GM18499 (cell line): Measurements from ENCODE around the gene PAPPA.

Experiments used
- ATAC-seq: cut with Tn5 transposase; IDR thresholded peaks from one replicate; pipeline ENCODE4 v1.9.1; 2021; ENCODE audit warnings: moderate number of reproducible peaks; ENCODE audit not compliant: insufficient read depth, unreplicated experiment

PAPPA gene, protein sequence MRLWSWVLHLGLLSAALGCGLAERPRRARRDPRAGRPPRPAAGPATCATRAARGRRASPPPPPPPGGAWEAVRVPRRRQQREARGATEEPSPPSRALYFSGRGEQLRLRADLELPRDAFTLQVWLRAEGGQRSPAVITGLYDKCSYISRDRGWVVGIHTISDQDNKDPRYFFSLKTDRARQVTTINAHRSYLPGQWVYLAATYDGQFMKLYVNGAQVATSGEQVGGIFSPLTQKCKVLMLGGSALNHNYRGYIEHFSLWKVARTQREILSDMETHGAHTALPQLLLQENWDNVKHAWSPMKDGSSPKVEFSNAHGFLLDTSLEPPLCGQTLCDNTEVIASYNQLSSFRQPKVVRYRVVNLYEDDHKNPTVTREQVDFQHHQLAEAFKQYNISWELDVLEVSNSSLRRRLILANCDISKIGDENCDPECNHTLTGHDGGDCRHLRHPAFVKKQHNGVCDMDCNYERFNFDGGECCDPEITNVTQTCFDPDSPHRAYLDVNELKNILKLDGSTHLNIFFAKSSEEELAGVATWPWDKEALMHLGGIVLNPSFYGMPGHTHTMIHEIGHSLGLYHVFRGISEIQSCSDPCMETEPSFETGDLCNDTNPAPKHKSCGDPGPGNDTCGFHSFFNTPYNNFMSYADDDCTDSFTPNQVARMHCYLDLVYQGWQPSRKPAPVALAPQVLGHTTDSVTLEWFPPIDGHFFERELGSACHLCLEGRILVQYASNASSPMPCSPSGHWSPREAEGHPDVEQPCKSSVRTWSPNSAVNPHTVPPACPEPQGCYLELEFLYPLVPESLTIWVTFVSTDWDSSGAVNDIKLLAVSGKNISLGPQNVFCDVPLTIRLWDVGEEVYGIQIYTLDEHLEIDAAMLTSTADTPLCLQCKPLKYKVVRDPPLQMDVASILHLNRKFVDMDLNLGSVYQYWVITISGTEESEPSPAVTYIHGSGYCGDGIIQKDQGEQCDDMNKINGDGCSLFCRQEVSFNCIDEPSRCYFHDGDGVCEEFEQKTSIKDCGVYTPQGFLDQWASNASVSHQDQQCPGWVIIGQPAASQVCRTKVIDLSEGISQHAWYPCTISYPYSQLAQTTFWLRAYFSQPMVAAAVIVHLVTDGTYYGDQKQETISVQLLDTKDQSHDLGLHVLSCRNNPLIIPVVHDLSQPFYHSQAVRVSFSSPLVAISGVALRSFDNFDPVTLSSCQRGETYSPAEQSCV (N-terminal part only)

DNA sequence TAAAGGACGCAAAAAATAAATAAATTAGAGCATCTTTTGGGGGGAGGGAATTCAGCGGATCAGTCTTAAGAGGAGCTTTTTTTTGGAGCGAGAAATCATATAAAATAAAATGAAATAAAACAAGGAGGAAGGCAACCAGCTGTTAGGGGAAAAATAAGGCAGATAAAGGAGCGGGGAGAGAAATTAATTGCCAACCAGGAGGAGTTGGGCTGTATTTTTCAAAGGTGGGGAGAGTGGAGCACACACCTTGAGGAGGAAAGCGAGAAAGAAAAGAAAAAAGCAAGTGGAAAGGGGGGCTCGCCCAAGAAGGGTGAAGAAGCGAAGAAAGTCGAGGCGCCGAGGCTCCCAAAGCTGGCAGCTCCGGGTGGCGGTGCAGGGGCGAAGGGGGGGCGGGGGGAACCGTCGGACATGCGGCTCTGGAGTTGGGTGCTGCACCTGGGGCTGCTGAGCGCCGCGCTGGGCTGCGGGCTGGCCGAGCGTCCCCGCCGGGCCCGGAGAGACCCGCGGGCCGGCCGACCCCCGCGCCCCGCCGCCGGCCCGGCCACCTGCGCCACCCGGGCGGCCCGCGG lies at the start of gene PAPPA:
Gene PAPPA, plus strand, starts transcription at position 27 of the 569 bp plus-strand sequence. Its CDS starts 382 bp downstream, at position 409.
- ATAC-seq, result no peak

DNA sequence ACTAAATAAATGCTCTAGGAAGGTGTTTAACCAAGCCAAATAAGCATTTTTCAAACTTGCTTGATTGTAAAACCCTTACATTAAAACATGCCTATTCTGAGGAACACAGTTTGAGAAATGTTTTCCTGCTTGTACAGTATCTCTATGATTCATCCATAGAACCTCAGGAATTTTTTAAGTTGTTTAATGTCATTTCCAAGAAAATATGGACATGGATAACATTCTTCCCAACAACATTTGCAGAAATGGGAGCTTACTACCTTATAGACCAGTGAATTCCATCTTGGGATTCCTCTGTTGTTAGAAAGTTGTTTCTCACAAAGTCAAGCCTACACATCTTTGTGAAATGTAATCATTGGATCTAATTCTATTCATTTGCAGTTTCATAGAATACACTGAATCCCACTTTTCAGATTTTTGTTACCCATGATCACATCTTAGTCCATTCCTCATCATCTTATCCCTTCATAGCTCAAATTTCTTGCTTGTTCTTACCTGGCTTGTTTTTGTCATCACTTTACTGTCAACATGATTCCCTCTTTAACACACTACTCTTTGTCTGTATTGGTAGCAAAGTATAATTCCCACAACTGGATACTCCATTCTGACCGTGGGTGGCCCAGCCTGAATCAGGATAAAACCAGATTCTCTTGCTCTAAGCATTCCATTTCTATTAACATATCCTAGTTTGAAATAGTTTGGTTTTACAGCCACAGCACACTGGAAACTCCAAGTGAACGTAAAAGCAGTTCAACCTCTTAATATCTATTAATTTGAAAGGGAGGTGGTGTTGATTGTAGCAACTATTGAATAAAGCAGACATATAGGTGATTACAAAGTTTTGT lies 49.4 kb upstream of the PAPPA start:
- ATAC-seq, result no peak

DNA sequence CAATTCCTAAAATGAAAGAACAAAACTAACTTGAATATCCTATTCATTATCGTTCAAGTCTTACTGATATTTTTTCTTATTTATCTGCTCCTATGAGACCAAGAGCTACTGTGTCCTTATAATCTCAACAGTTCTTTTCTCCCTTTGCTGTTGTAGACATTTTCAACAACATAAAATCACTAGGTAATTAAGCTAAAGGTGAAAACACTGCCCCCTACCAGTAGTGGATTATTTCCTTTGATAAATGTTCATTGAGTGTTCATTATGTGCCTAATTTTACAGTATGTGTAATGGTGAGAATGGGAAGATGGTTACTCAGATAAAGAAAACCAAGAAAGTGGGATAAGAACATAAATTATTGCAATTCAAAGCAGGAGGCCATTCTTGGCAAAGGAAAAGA lies 41.4 kb upstream of the PAPPA start:
- ATAC-seq, result no peak

DNA sequence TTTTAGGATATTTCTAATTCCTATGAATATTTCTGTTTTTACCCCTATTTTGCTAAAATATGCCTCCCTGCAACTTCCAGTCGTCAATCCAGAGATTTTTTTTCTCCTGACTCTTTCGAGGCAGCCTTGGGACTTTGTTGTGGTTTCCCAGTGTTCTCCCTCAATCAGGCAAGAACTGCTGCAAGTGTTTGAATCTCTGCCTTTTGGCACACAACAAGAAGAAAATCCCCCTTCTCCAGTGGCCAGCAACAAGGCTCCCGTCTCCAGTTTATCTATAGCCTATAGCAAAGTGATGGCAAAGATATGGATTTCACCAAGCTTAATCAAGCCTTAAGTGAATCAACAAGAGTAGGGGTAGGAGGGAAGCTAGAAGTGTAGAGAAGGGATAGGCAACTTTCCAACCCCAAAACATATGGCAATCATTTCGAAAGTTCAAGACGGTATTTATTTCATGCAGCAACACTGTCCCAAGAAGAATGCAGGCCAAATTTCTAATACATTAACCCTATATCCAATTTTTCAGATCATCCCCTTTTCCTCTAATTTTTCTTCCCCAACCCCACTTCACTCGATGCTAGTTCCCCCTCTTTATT lies 37.7 kb upstream of the PAPPA start:
- ATAC-seq, result no peak

DNA sequence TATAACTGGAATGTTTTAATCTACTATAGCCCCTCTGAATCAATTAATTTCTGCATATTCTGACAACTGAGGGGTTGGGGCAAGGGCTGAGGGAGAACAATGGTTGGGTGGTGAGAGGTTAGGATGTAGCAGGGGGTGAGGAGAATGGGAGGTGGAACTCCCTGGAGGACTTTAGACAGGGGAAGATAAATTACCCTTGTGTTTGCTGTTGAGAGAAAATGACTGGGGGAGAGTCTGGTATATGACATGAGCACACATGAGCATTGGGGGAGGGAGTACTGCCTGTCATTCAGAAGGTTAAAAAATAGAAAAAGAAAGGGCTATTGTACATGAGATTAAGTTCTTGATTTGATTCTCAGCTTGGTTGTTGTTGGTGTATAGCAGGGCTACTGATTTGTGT lies 37.2 kb upstream of the PAPPA start:
- no peak for ATAC-seq

DNA sequence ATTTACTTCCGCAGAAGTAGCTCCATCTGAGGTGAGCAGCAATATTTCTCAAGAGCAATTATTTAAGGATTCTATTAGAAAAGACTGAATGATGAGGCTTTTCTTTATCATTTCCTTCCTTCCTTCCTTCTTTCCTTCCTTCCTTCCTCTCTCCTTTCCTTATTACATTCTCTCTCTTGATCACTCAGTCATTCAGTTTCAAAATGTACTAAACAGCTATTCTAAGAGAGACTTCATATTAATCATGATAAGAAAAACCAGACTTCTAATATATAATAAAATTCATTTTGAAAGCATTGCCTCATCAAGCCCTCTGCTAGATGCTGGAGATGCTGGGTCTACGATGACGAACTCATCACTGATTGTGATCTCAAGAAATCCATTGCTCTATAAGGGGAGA lies 30.4 kb upstream of the PAPPA start:
- ATAC-seq, result no peak

DNA sequence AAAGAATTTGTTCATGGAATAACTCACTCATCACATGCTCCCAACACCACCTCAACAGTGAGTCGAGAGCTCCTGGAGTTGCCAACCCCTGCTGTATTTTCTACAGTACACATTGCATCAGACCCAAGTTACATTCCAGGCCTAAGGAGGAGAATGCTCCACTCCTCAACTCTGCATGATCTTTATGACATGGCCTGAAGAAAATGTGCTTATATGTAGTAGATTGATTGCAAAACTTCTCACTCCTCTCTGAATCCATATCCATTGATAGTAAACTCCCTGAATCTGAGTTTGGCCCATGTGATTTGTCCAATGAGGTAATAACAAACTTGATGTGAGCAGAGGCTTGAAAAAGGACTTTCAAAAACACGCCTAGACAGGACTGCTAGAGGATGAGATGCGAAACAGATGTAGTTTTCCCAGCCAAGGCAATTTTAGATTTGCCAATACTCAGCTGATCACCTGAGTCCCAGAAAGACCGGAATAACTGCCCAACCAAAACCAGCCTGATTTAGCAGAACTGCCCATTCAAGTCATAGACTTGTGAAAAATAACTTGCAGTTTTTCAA lies 29.0 kb upstream of the PAPPA start:
- ATAC-seq, result no peak

DNA sequence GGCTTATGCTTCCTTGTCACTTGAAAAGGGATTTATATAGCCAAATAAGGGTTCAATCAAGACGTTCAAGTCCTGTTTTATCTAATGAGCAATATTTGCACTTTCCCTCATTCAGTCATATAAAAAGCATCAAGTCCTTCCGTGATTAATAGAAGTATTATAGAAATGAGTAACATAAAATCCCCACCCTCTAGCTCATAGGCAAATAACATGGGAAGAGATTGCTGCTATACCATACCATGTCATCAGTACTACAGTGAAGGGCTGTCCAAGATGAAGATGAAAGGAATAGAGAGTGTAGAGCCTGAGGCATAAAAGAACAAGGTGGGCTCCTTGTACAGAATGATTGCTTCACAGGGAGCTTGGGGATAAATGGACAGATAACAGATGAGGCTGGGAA lies 20.4 kb upstream of the PAPPA start:
- ATAC-seq, result no peak

DNA sequence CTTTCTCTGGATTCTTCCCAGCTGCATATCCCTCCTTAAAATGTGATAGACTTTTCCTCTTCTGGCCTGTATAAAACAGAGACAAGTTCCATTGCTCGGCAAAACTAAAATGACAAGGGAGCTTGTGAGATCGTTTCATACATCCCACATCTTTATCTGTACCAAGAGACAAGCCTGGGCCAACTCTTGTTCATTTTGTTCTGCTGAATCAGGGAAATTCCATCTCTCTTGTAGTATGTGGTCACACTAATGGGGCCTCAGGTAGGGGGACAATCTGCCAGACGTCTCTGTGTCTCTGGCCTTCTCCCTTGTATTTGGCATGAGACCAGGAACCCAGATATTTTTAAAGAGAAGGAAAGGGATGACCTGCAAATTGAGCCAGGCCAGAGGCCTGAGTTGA lies 18.6 kb upstream of the PAPPA start:
- no peak for ATAC-seq

DNA sequence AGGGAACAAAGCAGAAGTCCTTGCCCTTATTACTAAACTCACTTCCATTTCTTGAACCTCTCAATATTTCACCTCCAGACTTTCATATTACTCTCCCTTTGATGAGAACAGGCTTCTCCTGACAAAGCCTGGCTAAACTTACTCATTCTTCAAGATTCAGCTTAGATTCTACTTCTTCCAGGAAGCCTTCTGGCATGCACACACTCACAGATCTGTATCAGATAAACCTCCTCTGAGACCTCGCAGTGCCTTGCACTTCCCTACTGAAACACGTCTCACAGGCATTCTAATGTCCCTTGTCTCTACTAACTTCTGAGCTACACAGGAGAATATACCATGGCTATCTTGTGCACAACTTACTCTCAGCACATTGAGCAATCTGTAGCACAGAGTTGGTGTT lies 16.6 kb upstream of the PAPPA start:
- no peak for ATAC-seq

DNA sequence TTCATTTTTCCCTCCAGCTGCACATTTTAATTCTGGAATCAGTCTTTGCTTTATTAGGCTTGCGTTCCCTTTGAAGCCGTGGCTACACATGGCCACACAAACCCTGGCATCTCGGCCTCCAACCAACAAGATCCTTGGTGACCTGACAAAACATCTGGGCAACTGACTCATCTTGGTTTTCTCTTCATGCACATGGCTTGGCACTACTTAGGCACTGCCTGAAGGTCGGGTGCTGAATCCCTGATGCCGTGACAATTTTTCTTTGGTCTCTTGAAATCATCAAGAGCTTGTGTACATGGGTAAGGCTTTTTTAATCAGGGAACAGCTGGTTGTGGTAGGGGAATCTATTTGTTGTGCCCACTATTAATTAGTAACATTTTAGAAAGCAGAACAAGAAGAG lies 16.0 kb upstream of the PAPPA start:
- no peak for ATAC-seq

DNA sequence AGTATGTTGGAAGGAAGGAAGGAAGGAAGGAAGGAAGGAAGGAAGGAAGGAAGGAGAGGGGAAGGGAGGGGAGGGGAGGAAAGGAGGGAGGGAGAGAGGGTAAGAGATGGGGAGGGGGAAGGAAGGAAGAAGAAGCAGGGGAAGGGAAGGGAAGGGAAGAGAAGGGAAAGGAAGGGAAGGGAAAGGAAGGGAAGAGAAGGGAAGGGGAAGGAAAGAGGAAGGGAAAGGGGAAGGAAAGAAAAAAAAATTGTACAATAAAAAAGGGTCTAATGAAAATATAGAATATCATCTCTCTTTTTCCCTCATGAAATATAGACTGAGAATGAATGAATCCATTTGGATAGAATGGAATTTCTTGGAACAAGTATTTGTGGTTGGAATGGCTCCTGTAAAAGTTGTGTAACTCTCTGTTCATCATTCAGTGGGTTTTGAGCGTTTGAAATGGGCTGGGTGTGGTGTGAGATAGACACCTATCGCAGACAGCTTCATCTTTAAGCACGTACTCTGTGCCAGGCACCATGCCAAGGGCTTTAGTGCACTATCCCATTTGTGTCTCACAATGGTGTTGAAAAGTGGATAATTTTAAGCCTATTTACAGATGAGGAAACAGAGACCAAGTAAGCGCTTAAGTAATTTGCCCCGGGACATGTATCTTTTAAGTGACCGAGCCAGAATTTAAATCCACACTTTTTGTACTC lies 11.6 kb upstream of the PAPPA start:
- no peak for ATAC-seq

DNA sequence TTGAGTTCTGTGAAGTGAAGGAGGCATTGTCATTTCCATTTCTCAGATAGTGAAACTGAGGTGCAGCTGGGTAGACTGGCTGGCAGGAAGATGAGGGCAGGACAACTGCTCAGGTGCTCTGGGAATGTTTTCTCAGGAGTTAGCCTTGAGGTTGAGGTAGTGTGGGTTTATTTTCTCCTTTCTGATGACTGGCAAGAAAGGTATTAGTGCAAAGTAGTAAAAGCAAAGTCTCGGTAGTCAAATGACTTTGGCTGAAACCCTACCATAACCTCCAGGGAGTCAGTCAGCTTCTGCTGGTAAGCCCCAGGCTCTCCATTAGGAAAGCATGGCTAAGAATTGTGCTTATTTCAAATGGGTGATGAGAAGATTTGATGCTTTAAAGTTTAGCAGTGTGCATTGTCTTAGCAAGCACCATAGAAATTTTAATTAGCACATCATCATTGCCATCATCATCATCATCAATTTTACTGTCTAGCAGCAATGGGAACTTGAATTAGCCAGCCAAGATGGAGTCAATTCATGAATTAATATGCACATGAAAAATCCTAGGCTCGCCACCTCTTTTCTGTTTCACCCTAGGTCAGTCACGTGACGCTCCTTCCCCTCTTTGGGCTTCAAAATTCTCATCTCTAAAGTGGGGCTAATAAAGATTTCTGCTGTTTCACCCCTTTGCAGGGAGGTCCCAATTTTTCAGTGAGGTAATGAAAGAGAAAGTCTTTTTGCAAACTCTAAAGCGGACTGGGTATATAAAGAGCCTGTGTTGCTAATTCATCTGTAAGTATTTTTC lies 10.7 kb upstream of the PAPPA start:
- no peak for ATAC-seq

DNA sequence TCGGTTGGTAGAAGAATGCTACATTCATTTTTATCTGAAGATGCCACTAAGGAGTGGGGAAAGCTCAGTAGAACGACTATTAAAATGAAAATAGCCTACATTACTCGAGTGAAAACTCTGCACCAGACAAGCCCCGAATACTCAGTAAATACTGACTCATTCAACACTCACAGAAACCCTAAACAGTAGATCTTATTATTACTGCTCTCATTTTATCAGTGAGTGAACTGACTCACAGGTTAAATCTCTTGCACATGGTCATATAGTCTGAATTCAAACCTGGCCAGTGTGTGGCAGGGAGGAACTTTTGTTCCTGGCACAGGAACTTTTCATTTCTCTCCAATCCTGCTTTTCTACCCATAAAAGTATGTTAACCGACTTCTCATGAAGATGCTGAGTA lies 9.6 kb upstream of the PAPPA start:
- no peak for ATAC-seq

DNA sequence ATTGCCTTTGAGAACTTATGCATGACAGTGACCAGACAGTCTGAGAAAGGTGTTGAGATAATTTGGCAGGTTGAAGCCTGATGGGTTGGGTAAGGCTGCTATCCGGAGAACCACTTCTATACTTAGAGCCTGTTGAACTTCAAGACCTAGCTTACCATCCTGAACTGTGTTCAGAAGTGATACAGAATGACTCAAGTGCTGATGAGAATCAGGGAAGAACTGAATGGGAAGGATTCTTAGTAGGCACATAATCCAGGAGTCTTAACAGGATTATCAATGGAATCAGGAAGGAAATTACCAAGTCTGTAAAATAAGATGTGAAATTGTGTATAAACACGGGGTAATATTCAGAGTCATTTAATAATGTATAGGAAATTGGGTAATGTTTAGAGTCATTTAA lies 9.0 kb upstream of the PAPPA start:
- ATAC-seq, result no peak

DNA sequence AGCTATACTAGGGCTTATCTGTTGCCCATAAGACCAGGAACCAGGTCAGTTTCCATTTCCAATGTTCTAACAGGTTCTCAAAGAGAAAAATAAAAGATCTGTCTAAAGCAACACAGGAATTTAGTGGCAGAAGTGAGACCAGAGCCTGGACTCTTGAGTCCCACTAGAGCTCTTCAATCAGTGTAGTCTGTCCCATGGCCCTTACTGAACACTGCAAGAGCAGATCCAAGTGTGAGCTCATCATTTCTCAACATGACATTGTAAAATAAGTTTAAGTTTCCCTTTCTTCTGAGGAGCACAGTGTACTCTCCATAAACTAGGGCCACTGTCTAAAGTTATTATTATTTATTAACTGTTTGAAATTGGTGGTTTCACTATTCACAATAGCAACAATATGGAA lies 8.6 kb upstream of the PAPPA start:
- no peak for ATAC-seq

DNA sequence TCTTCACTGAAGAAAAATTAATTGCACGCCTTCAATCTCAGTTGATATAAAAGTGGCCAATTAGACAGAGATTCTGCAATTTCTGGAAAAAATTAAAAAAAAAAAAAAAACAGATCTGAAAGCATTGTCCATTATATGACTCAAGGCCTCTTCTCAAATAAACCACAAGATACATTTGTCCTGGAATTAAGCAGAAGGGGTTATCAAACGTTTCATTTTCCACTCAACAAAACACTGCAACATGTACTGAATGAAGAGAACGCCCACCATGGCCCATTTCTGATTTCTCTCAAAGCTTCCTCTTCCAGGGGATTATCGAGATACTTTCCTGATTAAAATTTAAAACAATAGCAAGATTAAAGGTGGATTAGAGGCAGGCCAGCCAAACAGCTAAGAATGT lies 5.8 kb upstream of the PAPPA start:
- ATAC-seq, result no peak

DNA sequence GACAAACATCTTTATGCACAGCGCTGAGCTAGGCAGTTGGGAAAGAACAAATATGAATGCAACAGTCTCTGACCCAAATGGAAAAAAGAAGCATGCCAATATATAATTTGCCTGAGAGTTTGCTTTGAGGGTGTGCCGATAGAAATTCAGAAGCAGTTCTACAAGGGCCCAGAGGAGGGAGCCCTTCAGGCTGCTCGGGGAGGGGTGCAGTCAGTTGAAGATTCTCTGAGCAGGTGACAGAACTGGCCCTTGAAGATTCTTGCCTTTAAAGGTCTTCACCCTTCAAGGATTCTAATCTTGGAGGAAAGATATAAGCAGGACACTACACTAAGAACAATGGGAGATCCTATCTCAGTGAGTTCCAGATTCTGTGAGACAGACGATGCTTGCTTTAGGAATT lies 3.7 kb upstream of the PAPPA start:
- ATAC-seq, result no peak
